Measurements from ENCODE around the gene BCL11B.

BCL11B gene

GRCh38 chr14:99214701-99215100 lies 57.3 kb downstream of the BCL11B start:
- Histone ChIP-seq H4K91ac (ENCODE audit: low read length) (no peak overlapping the region), H3K27ac (ENCODE audit: low read length, poor library complexity, severe bottlenecking) (no peak overlapping the region), H3K27me3 (ENCODE audit: control insufficient read depth in 1 of 2, insufficient read depth in 1 of 2, low read length in 2 of 2) (peaks cover 0 to 32% of the 10 kb centered on the region in 2 experiments), H2AFZ (ENCODE audit: low read depth, low read length) (no peak overlapping the region), H3K4me2 (ENCODE audit: low read length, poor library complexity, severe bottlenecking) (no peak overlapping the region), H3K4ac (ENCODE audit: low read depth in 1 of 2, low read length in 2 of 2) (no peak overlapping the region), H2BK15ac (ENCODE audit: low read depth, poor library complexity, severe bottlenecking) (no peak overlapping the region), H3K36me3 (ENCODE audit: control insufficient read depth in 1 of 2, insufficient read depth in 2 of 2, low read depth in 1 of 2, low read length in 2 of 2) (no peaks in the 10 kb centered on the region), H3K23ac (ENCODE audit: low read length in 2 of 2) (no peak overlapping the region), H2BK5ac (ENCODE audit: low read depth, low read length, poor library complexity, severe bottlenecking) (no peak overlapping the region), H4K8ac (ENCODE audit: low read length) (no peak overlapping the region), H2BK12ac (ENCODE audit: low read length in 2 of 2) (no peak overlapping the region), H3K9me3 (ENCODE audit: control insufficient read depth, low read length) (no peaks in the 10 kb centered on the region), H3K14ac (ENCODE audit: low read length in 2 of 2) (no peak overlapping the region), H3K79me1 (replicated peaks; ENCODE audit: low read length, poor library complexity, severe bottlenecking) (no peaks in the 10 kb centered on the region), H3K9ac (ENCODE audit: low read length) (no peak overlapping the region), H2AK5ac (ENCODE audit: low read length, severe bottlenecking) (no peak overlapping the region), H2BK120ac (ENCODE audit: low read depth, low read length) (no peak overlapping the region), H3K4me3 (ENCODE audit: insufficient read depth in 1 of 2, low read depth in 1 of 2, low read length in 2 of 2) (no peak overlapping the region), H3K4me1 (ENCODE audit: control insufficient read depth, insufficient read depth, low read depth, low read length) (peaks cover 2% of the 10 kb centered on the region), H3K18ac (ENCODE audit: low read depth in 1 of 2, low read length in 2 of 2) (no peak overlapping the region)
- no peak for DNase-seq
- 78% methylated on average over 7 of the region's 7 CpGs for WGBS

DNA sequence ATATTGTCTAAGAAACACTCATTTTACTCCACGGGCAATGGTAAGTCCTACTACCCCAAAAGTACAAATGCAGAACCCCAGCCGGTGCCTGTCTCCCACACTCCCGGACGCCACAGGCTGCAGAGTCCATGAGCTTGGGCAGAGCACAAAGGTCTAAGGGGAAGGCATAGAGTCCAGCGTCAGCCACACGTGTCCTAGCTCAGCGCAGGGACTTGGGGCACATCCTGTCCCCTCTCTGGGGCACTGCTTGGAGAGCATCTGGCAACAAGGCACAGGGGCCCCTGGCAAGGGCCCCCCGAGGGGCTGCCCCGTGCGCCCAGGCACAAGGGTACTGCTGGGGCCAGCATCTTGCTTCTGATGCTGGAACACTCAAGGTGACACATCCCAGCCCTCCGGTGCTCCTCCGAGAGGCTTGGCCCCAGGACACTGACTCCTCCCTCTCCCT lies 58.4 kb downstream of the BCL11B start:
- Histone ChIP-seq H3K18ac (ENCODE audit: low read depth in 1 of 2, low read length in 2 of 2) (no peak overlapping the region), H3K9ac (ENCODE audit: low read length) (no peak overlapping the region), H3K4ac (ENCODE audit: low read depth in 1 of 2, low read length in 2 of 2) (no peak overlapping the region), H2BK12ac (ENCODE audit: low read length in 2 of 2) (no peak overlapping the region), H2BK5ac (ENCODE audit: low read depth, low read length, poor library complexity, severe bottlenecking) (no peak overlapping the region), H3K4me3 (ENCODE audit: insufficient read depth in 1 of 2, low read depth in 1 of 2, low read length in 2 of 2) (no peak overlapping the region), H4K8ac (ENCODE audit: low read length) (no peak overlapping the region), H3K23ac (ENCODE audit: low read length in 2 of 2) (no peak overlapping the region), H2AFZ (ENCODE audit: low read depth, low read length) (no peak overlapping the region), H3K4me2 (ENCODE audit: low read length, poor library complexity, severe bottlenecking) (no peak overlapping the region), H2BK15ac (ENCODE audit: low read depth, poor library complexity, severe bottlenecking) (no peak overlapping the region), H4K91ac (ENCODE audit: low read length) (no peak overlapping the region), H3K27ac (ENCODE audit: low read length, poor library complexity, severe bottlenecking) (no peak overlapping the region), H2AK5ac (ENCODE audit: low read length, severe bottlenecking) (no peak overlapping the region), H3K9me3 (ENCODE audit: control insufficient read depth, low read length) (no peaks in the 10 kb centered on the region), H3K36me3 (ENCODE audit: control insufficient read depth in 1 of 2, insufficient read depth in 2 of 2, low read depth in 1 of 2, low read length in 2 of 2) (no peaks in the 10 kb centered on the region), H3K79me1 (replicated peaks; ENCODE audit: low read length, poor library complexity, severe bottlenecking) (no peaks in the 10 kb centered on the region), H3K27me3 (ENCODE audit: control insufficient read depth in 1 of 2, insufficient read depth in 1 of 2, low read length in 2 of 2) (peaks cover 0 to 32% of the 10 kb centered on the region in 2 experiments), H3K14ac (ENCODE audit: low read length in 2 of 2) (no peak overlapping the region), H3K4me1 (ENCODE audit: control insufficient read depth, insufficient read depth, low read depth, low read length) (peaks cover 2% of the 10 kb centered on the region), H2BK120ac (ENCODE audit: low read depth, low read length) (no peak overlapping the region)
- DNase-seq, result no peak
- WGBS, result 66% methylated on average over 12 of the region's 12 CpGs

GRCh38 chr14:99213101-99213500 lies 58.9 kb downstream of the BCL11B start:
- no peak overlapping the region for H3K9ac ChIP-seq (ENCODE audit: low read length)
- no peaks in the 10 kb centered on the region for H3K36me3 ChIP-seq (ENCODE audit: control insufficient read depth in 1 of 2, insufficient read depth in 2 of 2, low read depth in 1 of 2, low read length in 2 of 2)
- H2BK12ac ChIP-seq (ENCODE audit: low read length in 2 of 2), result no peak overlapping the region
- H2BK15ac ChIP-seq (ENCODE audit: low read depth, poor library complexity, severe bottlenecking), result no peak overlapping the region
- peaks cover 2% of the 10 kb centered on the region for H3K4me1 ChIP-seq (ENCODE audit: control insufficient read depth, insufficient read depth, low read depth, low read length)
- no peak overlapping the region for H3K4me2 ChIP-seq (ENCODE audit: low read length, poor library complexity, severe bottlenecking)
- no peak overlapping the region for H3K14ac ChIP-seq (ENCODE audit: low read length in 2 of 2)
- H3K27ac ChIP-seq (ENCODE audit: low read length, poor library complexity, severe bottlenecking), result no peak overlapping the region
- H3K9me3 ChIP-seq (ENCODE audit: control insufficient read depth, low read length), result no peaks in the 10 kb centered on the region
- no peak for DNase-seq
- WGBS, result 78% methylated on average over 6 of the region's 11 CpGs
- peaks cover 0 to 32% of the 10 kb centered on the region in 2 experiments for H3K27me3 ChIP-seq (ENCODE audit: control insufficient read depth in 1 of 2, insufficient read depth in 1 of 2, low read length in 2 of 2)
- H3K4me3 ChIP-seq (ENCODE audit: insufficient read depth in 1 of 2, low read depth in 1 of 2, low read length in 2 of 2), result no peak overlapping the region
- no peak overlapping the region for H3K18ac ChIP-seq (ENCODE audit: low read depth in 1 of 2, low read length in 2 of 2)
- no peaks in the 10 kb centered on the region for H3K79me1 ChIP-seq (replicated peaks; ENCODE audit: low read length, poor library complexity, severe bottlenecking)
- H4K91ac ChIP-seq (ENCODE audit: low read length), result no peak overlapping the region
- no peak overlapping the region for H2BK120ac ChIP-seq (ENCODE audit: low read depth, low read length)
- no peak overlapping the region for H3K4ac ChIP-seq (ENCODE audit: low read depth in 1 of 2, low read length in 2 of 2)
- H2AK5ac ChIP-seq (ENCODE audit: low read length, severe bottlenecking), result no peak overlapping the region
- H4K8ac ChIP-seq (ENCODE audit: low read length), result no peak overlapping the region
- no peak overlapping the region for H2BK5ac ChIP-seq (ENCODE audit: low read depth, low read length, poor library complexity, severe bottlenecking)
- no peak overlapping the region for H3K23ac ChIP-seq (ENCODE audit: low read length in 2 of 2)
- no peak overlapping the region for H2AFZ ChIP-seq (ENCODE audit: low read depth, low read length)

- no peak overlapping the region for H3K4me2 ChIP-seq (ENCODE audit: low read length, poor library complexity, severe bottlenecking)
- no peaks in the 10 kb centered on the region for H3K79me1 ChIP-seq (replicated peaks; ENCODE audit: low read length, poor library complexity, severe bottlenecking)
- H3K4me3 ChIP-seq (ENCODE audit: insufficient read depth in 1 of 2, low read depth in 1 of 2, low read length in 2 of 2), result no peak overlapping the region
- 87% methylated on average over 3 of the region's 3 CpGs for WGBS
- peaks cover 2% of the 10 kb centered on the region for H3K4me1 ChIP-seq (ENCODE audit: control insufficient read depth, insufficient read depth, low read depth, low read length)
- no peak for DNase-seq
- no peaks in the 10 kb centered on the region for H3K36me3 ChIP-seq (ENCODE audit: control insufficient read depth in 1 of 2, insufficient read depth in 2 of 2, low read depth in 1 of 2, low read length in 2 of 2)
- H3K27me3 ChIP-seq (ENCODE audit: control insufficient read depth in 1 of 2, insufficient read depth in 1 of 2, low read length in 2 of 2), result peaks cover 0 to 32% of the 10 kb centered on the region in 2 experiments
- H3K4ac ChIP-seq (ENCODE audit: low read depth in 1 of 2, low read length in 2 of 2), result no peak overlapping the region
- H3K9me3 ChIP-seq (ENCODE audit: control insufficient read depth, low read length), result no peaks in the 10 kb centered on the region
- no peak overlapping the region for H4K91ac ChIP-seq (ENCODE audit: low read length)
- H3K23ac ChIP-seq (ENCODE audit: low read length in 2 of 2), result no peak overlapping the region
- H2AK5ac ChIP-seq (ENCODE audit: low read length, severe bottlenecking), result no peak overlapping the region
- no peak overlapping the region for H2BK12ac ChIP-seq (ENCODE audit: low read length in 2 of 2)
- H2AFZ ChIP-seq (ENCODE audit: low read depth, low read length), result no peak overlapping the region
- no peak overlapping the region for H3K9ac ChIP-seq (ENCODE audit: low read length)
- H2BK15ac ChIP-seq (ENCODE audit: low read depth, poor library complexity, severe bottlenecking), result no peak overlapping the region
- no peak overlapping the region for H3K18ac ChIP-seq (ENCODE audit: low read depth in 1 of 2, low read length in 2 of 2)
- no peak overlapping the region for H2BK5ac ChIP-seq (ENCODE audit: low read depth, low read length, poor library complexity, severe bottlenecking)
- no peak overlapping the region for H2BK120ac ChIP-seq (ENCODE audit: low read depth, low read length)
- H3K27ac ChIP-seq (ENCODE audit: low read length, poor library complexity, severe bottlenecking), result no peak overlapping the region
- H3K14ac ChIP-seq (ENCODE audit: low read length in 2 of 2), result no peak overlapping the region
- H4K8ac ChIP-seq (ENCODE audit: low read length), result no peak overlapping the region
Measured at GRCh38 chr14:99212646-99213045, 59.4 kb downstream of the BCL11B start.

All from mesenchymal stem cell (in vitro differentiated cells and primary cell).